LNCaP clone FGC (cell line): ENCODE data around the gene PPFIBP1.

ENCODE experiments used
- DNase-seq: peaks from one replicate; pipeline ENCODE4 v3.0.0-alpha.2; 2011; ENCODE audit warnings: low read depth
- H3K4me3 ChIP-seq: 2 replicates; pipeline ENCODE4 v1.5.1; 2011; ENCODE audit warnings: mild to moderate bottlenecking, low read depth, low read length, control low read depth
- TF ChIP-seq, protein P1 (sequence below): IDR thresholded peaks from 2 replicates; pipeline ENCODE4 v1.5.1; 2012; ENCODE audit warnings: mild to moderate bottlenecking; ENCODE audit not compliant: control insufficient read depth, insufficient read depth; ENCODE audit errors: extremely low read depth

Gene PPFIBP1

DNA sequence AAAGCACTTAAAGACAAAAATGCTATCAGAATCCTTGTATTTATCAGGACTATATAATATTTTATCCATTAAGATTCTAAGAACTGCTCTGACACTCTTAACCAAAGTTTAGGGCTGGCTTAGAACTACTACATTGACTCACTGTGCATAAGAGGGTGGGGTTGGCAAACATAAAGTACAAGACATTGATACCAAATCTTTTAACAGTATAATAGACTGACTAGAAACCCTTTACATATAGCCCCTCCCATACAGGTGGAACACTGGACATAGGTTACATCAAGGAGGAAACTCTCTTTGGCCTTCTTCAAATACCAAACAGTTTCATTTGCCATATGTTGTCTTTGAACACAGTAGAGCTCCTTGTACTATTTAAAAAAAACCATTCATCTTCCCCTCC lies 156.6 kb downstream of the PPFIBP1 start:
- DNase-seq, result no peak
- TF ChIP-seq, protein P1, sequence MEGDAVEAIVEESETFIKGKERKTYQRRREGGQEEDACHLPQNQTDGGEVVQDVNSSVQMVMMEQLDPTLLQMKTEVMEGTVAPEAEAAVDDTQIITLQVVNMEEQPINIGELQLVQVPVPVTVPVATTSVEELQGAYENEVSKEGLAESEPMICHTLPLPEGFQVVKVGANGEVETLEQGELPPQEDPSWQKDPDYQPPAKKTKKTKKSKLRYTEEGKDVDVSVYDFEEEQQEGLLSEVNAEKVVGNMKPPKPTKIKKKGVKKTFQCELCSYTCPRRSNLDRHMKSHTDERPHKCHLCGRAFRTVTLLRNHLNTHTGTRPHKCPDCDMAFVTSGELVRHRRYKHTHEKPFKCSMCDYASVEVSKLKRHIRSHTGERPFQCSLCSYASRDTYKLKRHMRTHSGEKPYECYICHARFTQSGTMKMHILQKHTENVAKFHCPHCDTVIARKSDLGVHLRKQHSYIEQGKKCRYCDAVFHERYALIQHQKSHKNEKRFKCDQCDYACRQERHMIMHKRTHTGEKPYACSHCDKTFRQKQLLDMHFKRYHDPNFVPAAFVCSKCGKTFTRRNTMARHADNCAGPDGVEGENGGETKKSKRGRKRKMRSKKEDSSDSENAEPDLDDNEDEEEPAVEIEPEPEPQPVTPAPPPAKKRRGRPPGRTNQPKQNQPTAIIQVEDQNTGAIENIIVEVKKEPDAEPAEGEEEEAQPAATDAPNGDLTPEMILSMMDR, result no peak
- no peak overlapping the region for H3K4me3 ChIP-seq

DNA sequence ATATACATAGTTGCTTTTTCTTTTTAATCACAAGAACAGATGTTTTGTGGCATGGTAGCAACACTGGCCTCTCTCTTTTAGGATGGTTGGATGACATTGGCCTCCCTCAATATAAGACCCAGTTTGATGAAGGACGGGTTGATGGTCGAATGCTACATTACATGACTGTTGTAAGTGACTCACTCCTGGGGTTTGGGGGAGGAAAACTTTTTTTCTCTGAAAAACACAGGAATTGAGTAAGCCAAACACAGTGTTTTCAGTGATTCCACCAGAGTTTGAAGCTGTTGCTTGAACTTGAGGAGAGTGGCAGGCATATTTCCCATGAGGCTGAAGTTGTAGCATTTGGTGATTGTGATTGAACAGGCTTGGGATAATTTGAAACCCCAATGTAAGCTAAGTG lies 158.5 kb downstream of the PPFIBP1 start:
- no peak overlapping the region for H3K4me3 ChIP-seq
- DNase-seq, result no peak
- TF ChIP-seq, protein P1, result no peak

DNA sequence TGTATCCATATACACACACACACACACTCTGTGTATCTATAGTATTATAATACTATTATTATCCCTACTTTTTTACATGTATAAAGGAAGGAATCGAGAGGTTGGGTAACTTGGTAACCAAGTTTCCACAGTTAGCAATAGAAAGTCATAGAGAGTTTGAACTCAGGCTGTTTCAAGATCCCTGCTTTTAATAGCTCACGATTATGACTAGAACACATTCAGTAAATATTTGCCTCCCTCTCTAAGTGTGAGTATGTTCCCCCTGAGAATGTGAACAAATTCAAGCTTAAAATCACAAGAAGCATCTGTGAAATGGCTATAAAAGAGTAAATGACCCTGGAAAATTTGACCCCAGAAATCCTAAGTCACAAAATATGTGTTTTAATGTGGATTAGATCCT lies 161.3 kb downstream of the PPFIBP1 start:
- TF ChIP-seq, protein P1, result no peak
- H3K4me3 ChIP-seq, result no peak overlapping the region
- DNase-seq, result no peak

DNA sequence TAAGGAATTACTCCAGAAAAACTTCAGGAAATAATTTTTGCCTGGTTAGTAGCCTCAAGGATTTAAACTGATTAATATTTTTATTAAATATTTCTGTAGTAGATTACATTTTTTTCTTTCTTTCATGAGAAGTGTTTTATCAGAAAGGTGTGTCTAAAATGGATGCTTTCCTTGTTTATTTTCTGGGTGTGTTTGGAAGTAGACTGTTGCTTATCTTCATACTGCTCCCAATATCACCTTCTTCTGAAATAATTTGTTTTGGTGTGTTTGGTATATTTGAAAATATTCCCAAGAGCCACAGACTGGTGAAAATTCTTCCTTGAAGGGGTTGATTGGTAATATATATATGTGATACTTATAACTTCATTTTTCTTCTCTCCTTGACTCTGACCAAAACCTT lies 162.1 kb downstream of the PPFIBP1 start:
- TF ChIP-seq, protein P1, result no peak

DNA sequence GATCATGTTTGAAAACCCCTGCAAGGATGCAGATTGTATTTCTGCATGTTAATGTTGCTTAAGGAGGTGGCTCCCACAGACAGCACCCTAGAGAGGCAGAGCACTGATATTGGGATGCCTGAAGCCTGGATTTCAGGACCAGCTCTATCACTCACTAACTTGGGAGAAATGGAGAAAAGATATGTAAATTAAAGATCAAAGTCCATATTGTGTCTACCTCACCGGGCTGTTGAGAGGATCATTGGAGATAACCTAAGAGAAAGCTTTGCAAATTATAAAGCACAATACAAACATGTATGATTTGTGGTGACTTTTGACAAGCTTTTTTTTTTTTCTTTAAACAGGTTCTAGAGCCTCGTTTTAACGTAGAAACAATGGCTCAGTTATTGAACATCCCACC lies 164.7 kb downstream of the PPFIBP1 start:
- no peak overlapping the region for H3K4me3 ChIP-seq
- TF ChIP-seq, protein P1, result no peak
- no peak for DNase-seq

More for the DNA sequence above, 162.1 kb downstream of the PPFIBP1 start:
- no peak for DNase-seq
- H3K4me3 ChIP-seq, result no peak overlapping the region

DNA sequence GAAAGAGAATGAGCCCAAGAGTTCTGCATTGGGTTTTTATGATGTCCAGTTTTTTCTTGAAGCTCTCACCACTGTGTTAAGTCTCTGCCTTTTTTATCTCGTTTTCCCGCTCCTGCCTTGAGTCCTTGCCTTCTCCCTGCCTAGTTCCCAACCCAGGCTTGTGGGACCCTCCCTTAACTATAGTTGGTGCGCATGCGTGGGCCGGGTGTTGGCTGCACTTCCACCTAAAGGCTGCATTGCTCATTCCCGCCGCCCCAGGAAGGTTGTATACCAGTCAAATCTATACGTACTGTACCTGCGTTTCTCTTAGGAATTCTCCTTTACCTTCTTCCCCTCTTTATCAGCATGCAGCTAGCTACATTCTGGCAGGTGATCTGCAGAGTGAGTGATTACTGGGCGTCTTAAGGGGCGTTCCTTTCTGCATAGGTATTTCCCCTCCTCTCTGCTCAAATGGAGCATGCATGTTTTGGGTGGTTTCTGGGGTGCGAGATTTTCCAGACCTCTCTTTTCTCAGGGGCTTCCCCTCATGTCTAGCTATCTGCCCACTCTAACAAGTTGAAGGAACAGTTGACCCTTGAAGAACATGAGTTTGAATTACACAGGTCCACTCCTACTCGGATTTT lies 165.7 kb downstream of the PPFIBP1 start:
- TF ChIP-seq, protein P1, result no peak
- H3K4me3 ChIP-seq, result no peak overlapping the region
- DNase-seq, result no peak

DNA sequence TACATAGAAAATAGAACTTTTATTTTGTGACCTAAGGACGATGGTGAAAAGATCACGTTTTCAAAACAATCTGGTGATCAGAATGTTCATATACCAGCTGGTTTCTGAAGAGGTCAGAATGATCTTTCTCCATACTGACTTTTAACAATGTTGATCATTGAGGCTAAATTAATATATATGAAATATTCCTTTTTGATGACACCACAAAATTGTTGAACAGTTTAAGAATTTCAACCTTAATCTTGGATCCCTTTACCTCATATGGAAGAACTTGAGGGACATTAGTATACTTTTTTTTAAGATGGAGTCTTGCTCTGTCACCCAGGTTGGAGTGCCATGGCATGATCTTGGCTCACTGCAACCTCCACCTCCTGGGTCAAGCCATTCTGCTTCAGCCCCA lies 169.4 kb downstream of the PPFIBP1 start:
- TF ChIP-seq, protein P1, result no peak

More for the DNA sequence above, 169.4 kb downstream of the PPFIBP1 start:
- H3K4me3 ChIP-seq, result no peak overlapping the region
- DNase-seq, result no peak
